HepG2 (cell line): Measurements from ENCODE around the gene CCL5. TPM values are rescaled to one million over a fixed set of nuclear protein-coding genes. Genes with fewer than 3 reads are reported as not detected.

Experiments used
- ATAC-seq: fragments of 200-7000 bp; cut with Tn5 transposase; 3 replicates; pipeline ENCODE4 v1.9.1; 2020; ENCODE audit warnings: mild to moderate bottlenecking, moderate library complexity
- BruUV-seq: library from RNA; stranded (reverse); fragments of 400-500 nt; replicated peaks from 2 replicates; lab custom pipeline; 2021; lab: Mats Ljungman, UMichigan
- CTCF ChIA-PET: fragments of 300-600 bp; formaldehyde crosslinking; extraction: SDS; loops from one replicate; lab custom pipeline; 2021; ENCODE audit warnings: low total read pairs, inconsistent platforms, low intra/inter-chr PET ratio; lab: Yijun Ruan, JAX
- POLR2A ChIA-PET: fragments of 350-600 bp; sonication (Branson Sonifier 250); formaldehyde crosslinking; loops from one replicate; lab custom pipeline; 2020; ENCODE audit warnings: antibody characterized with exemption, inconsistent platforms; lab: Yijun Ruan, JAX
- DNase-seq: peaks from one replicate; pipeline ENCODE4 v3.0.0-alpha.2; 2015; ENCODE audit warnings: low spot score
- FAIRE-seq: peaks from 3 replicates; lab custom pipeline; 2011; peaks lifted over from hg19 to GRCh38; lab: Jason Lieb, UNC
- H2AFZ ChIP-seq: one replicate; pipeline ENCODE4 v1.6.1; 2011; ENCODE audit warnings: low read length, inconsistent platforms
- H3K27ac ChIP-seq: fragments of 300-600 bp; 3 replicates; pipeline ENCODE4 v1.8.0; 2011; ENCODE audit warnings: mixed run types, mild to moderate bottlenecking, mixed read lengths, low read length, inconsistent platforms; ENCODE audit not compliant: insufficient read depth; ENCODE audit errors: extremely low read length
- H3K27me3 ChIP-seq, 2 experiments: fragments of 200-600 bp in 1 of 2; 2 replicates in 1 of 2; 3 replicates in 1 of 2; pipeline versions ENCODE4 v1.6.0 to v1.8.0; 2011; ENCODE audit warnings: low read length in 2 of 2, mild to moderate bottlenecking in 2 of 2, moderate library complexity in 2 of 2, inconsistent platforms in 1 of 2; ENCODE audit not compliant: insufficient read depth in 2 of 2, control insufficient read depth in 1 of 2
- H3K36me3 ChIP-seq, 2 experiments: fragments of 200-600 bp in 1 of 2; replicated peaks in 1 of 2; 2 replicates in 1 of 2; 3 replicates in 1 of 2; pipeline versions ENCODE4 v1.5.1 to v1.8.0; 2011; ENCODE audit warnings: low read length in 2 of 2, inconsistent platforms in 1 of 2; ENCODE audit not compliant: insufficient read depth in 2 of 2, control insufficient read depth in 1 of 2
- H3K4me1 ChIP-seq: 2 replicates; pipeline ENCODE4 v1.5.1; 2012; ENCODE audit warnings: low read length, inconsistent platforms; ENCODE audit not compliant: insufficient read depth
- H3K4me2 ChIP-seq: 2 replicates; pipeline ENCODE4 v1.6.0; 2011; ENCODE audit warnings: low read depth, low read length, inconsistent platforms
- H3K4me3 ChIP-seq, 3 experiments: fragments of 200-600 bp in 1 of 3; sonication (generic), shearing (Covaris generic) in 1 of 3; replicated peaks in 1 of 3; 2 replicates each; pipeline ENCODE4 v1.5.1; 2011 to 2016; ENCODE audit warnings: low read length in 3 of 3, inconsistent platforms in 2 of 3, low read depth in 2 of 3, mild to moderate bottlenecking in 2 of 3, control low read depth in 1 of 3, mixed read lengths in 1 of 3; ENCODE audit not compliant: insufficient read depth in 1 of 3
- H3K79me2 ChIP-seq: one replicate; pipeline ENCODE4 v1.6.1; 2011; ENCODE audit warnings: low read length, inconsistent platforms; ENCODE audit not compliant: insufficient read depth
- H3K9ac ChIP-seq: 2 replicates; pipeline ENCODE4 v1.6.0; 2011; ENCODE audit warnings: mild to moderate bottlenecking, low read depth, low read length, inconsistent platforms; ENCODE audit not compliant: insufficient read depth
- H3K9me3 ChIP-seq: 2 replicates; pipeline ENCODE4 v1.5.1; 2012; ENCODE audit warnings: mild to moderate bottlenecking, low read length
- H4K20me1 ChIP-seq: 2 replicates; pipeline ENCODE4 v1.6.0; 2011; ENCODE audit warnings: inconsistent platforms, mild to moderate bottlenecking, low read length, moderate library complexity; ENCODE audit not compliant: insufficient read depth
- CREB1 ChIP-seq, 2 experiments: fragments of 450-650 bp in 1 of 2; IDR thresholded peaks; 2 replicates each; pipeline ENCODE4 v1.6.1; 2016 to 2017; ENCODE audit warnings: control low read depth in 1 of 2, mild to moderate bottlenecking in 1 of 2, missing compliant biosample characterization in 1 of 2, missing genetic modification characterization in 1 of 2
- DBP ChIP-seq: sonication (generic); formaldehyde crosslinking; IDR thresholded peaks from 2 replicates; pipeline ENCODE4 v1.4.0; 2020; ENCODE audit warnings: missing genetic modification reagents; ENCODE audit errors: not compliant biosample characterization
- DR1 ChIP-seq: sonication (generic); formaldehyde crosslinking; IDR thresholded peaks from 2 replicates; pipeline ENCODE4 v1.8.0; 2021; ENCODE audit warnings: mild to moderate bottlenecking, missing genetic modification reagents, inconsistent platforms
- HHEX ChIP-seq: IDR thresholded peaks from 2 replicates; pipeline ENCODE4 v1.6.1; 2016; ENCODE audit warnings: control low read depth
- NFATC3 ChIP-seq: sonication (generic); formaldehyde crosslinking; IDR thresholded peaks from 2 replicates; pipeline ENCODE4 v1.5.1; 2020; ENCODE audit warnings: mild to moderate bottlenecking, missing genetic modification reagents
- SRSF1 ChIP-seq: fragments of 200-400 bp; formaldehyde crosslinking; optimal IDR thresholded peaks from 2 replicates; pipeline ENCODE3; 2017; ENCODE audit warnings: mild to moderate bottlenecking, low read depth, low read length, moderate library complexity
- ZBTB3 ChIP-seq: sonication (generic); formaldehyde crosslinking; IDR thresholded peaks from 2 replicates; pipeline ENCODE4 v1.4.0; 2020; ENCODE audit warnings: low read depth, mild to moderate bottlenecking, moderate library complexity, missing genetic modification reagents, borderline replicate concordance
- ZNF761 ChIP-seq: sonication (generic); formaldehyde crosslinking; conservative IDR thresholded peaks from 2 replicates; pipeline ENCODE4 v1.4.0; 2020; ENCODE audit warnings: mild to moderate bottlenecking, missing genetic modification reagents
- WGBS: methylation state at CpG from one replicate; pipeline ENCODE4 v1.1.6; 2017; ENCODE audit warnings: low lambda C conversion rate; 5-methylcytosine and 5-hydroxymethylcytosine counted together
- in situ Hi-C: cut with HindIII; loops from 2 replicates; pipeline ENCODE4 v1.10.0; 2017; ENCODE audit warnings: low pct_unique_long_range_greater_than_20kb; ENCODE audit not compliant: extremely low pct_ligation_motif_present
- intact Hi-C: fragments of 100-400 bp; cut with micrococcal nuclease; formaldehyde crosslinking; loops from one replicate; pipeline ENCODE4 v1.10.0; 2022; ENCODE audit not compliant: unreplicated experiment
- polyA plus RNA-seq, 8 experiments: library from polyadenylated mRNA; depleted of rRNA in 3 of 8; stranded (reverse) in 7 of 8; unstranded in 1 of 8; fragments of >200 nt; fragmentation: Illumina TruSeq in 4 of 8; extraction: Trizol in 4 of 8; gene quantifications; 2 replicates each; pipeline versions ENCODE4 v1.2.1 to v1.2.3, GENCODE V29; 2011 to 2016; ENCODE audit warnings: low read depth in 4 of 8, missing spikeins in 1 of 8, mixed read lengths in 1 of 8; ENCODE audit not compliant: insufficient read depth in 1 of 8
- total RNA-seq, 5 experiments: library from RNA; depleted of rRNA; stranded (reverse); fragments of >200 nt; fragmentation: Illumina TruSeq; extraction: Trizol; gene quantifications; 2 replicates each; pipeline ENCODE4 v1.2.3, GENCODE V29; 2016; ENCODE audit warnings: low read depth in 1 of 5
- TF ChIP-seq, protein P1 (sequence below): sonication (generic); formaldehyde crosslinking; IDR thresholded peaks from 2 replicates; pipeline ENCODE4 v1.4.0; 2020; ENCODE audit warnings: low read depth, mild to moderate bottlenecking, missing genetic modification reagents
- TF ChIP-seq, protein P2 (sequence below): sonication (generic); formaldehyde crosslinking; IDR thresholded peaks from 2 replicates; pipeline ENCODE4 v1.4.0; 2020; ENCODE audit warnings: mild to moderate bottlenecking, missing genetic modification reagents
- TF ChIP-seq, protein P3 (sequence below): IDR thresholded peaks from 2 replicates; pipeline ENCODE4 v1.6.1; 2016; ENCODE audit warnings: low read depth

Gene CCL5
- total and polyA plus RNA-seq, 2 of the 13 experiments (the other 11 are each of a cell fraction or from before 2014, with no cell fraction given) = 0.13 to 0.29 TPM

DNA sequence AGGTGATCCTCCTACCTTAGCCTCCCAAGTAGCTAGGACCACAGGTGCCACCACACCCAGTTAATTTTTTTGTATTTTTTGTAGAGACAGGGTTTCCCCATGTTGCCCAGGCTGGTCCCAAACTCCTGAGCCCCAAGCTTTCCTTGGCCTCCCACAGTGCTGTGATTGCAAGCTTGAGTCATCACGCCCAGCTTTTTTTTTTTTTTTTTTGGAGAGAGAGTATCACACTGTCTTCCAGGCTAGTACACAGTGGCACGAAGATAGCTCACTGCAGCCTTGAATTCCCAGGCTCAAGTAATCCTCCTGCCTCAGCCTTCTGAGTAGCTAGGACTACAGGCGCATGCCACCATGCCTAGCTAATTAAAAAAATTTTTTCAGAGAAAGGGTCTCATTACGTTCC, 38.7 kb downstream of the CCL5 start:
- BruUV-seq = no TSS peak
- H3K4me3 ChIP-seq = no peak overlapping the region
- H2AFZ ChIP-seq = no peak overlapping the region
- H3K27ac ChIP-seq = no peak overlapping the region
- H3K27me3 ChIP-seq = no peaks in the 10 kb centered on the region
- intact Hi-C loops = no loop called here
- in situ Hi-C loops = no loop called here
- peaks cover 17 to 73% of the 10 kb centered on the region in 2 experiments for H3K36me3 ChIP-seq
- TF ChIP-seq CREB1 (IDR thresholded peaks at IDR 0.05) (no peak), CREB1 (CRISPR knock-in tag; IDR thresholded peaks at IDR 0.05) (no peak), ZBTB3 (CRISPR knock-in tag) (no peak), SRSF1 (no peak), HHEX (CRISPR knock-in tag) (no peak), NFATC3 (no peak), ZNF761 (CRISPR knock-in tag) (no peak), DR1 (CRISPR knock-in tag) (no peak), DBP (CRISPR knock-in tag) (no peak)
- TF ChIP-seq, protein P1, sequence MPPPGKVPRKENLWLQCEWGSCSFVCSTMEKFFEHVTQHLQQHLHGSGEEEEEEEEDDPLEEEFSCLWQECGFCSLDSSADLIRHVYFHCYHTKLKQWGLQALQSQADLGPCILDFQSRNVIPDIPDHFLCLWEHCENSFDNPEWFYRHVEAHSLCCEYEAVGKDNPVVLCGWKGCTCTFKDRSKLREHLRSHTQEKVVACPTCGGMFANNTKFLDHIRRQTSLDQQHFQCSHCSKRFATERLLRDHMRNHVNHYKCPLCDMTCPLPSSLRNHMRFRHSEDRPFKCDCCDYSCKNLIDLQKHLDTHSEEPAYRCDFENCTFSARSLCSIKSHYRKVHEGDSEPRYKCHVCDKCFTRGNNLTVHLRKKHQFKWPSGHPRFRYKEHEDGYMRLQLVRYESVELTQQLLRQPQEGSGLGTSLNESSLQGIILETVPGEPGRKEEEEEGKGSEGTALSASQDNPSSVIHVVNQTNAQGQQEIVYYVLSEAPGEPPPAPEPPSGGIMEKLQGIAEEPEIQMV (CRISPR knock-in tag) = no peak
- TF ChIP-seq, protein P2, sequence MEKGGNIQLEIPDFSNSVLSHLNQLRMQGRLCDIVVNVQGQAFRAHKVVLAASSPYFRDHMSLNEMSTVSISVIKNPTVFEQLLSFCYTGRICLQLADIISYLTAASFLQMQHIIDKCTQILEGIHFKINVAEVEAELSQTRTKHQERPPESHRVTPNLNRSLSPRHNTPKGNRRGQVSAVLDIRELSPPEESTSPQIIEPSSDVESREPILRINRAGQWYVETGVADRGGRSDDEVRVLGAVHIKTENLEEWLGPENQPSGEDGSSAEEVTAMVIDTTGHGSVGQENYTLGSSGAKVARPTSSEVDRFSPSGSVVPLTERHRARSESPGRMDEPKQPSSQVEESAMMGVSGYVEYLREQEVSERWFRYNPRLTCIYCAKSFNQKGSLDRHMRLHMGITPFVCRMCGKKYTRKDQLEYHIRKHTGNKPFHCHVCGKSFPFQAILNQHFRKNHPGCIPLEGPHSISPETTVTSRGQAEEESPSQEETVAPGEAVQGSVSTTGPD (CRISPR knock-in tag) = no peak
- TF ChIP-seq, protein P3, sequence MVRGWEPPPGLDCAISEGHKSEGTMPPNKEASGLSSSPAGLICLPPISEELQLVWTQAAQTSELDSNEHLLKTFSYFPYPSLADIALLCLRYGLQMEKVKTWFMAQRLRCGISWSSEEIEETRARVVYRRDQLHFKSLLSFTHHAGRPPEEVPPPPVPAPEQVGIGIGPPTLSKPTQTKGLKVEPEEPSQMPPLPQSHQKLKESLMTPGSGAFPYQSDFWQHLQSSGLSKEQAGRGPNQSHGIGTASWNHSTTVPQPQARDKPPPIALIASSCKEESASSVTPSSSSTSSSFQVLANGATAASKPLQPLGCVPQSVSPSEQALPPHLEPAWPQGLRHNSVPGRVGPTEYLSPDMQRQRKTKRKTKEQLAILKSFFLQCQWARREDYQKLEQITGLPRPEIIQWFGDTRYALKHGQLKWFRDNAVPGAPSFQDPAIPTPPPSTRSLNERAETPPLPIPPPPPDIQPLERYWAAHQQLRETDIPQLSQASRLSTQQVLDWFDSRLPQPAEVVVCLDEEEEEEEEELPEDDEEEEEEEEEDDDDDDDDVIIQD (CRISPR knock-in tag) = no peak
- FAIRE-seq (no peak), DNase-seq (no peak), ATAC-seq (no peak)
- peaks cover 29% of the 10 kb centered on the region for H3K4me1 ChIP-seq
- 99% methylated on average over 4 of the region's 4 CpGs for WGBS
- CTCF ChIA-PET = no interaction called here
- no peak overlapping the region for H3K9ac ChIP-seq
- POLR2A ChIA-PET = no interaction called here
- H3K9me3 ChIP-seq = no peaks in the 10 kb centered on the region
- H4K20me1 ChIP-seq = 0 out of 2 replicates have a peak, but pooled peaks cover 5% of the 10 kb centered on the region
- no peaks in the 10 kb centered on the region for H3K79me2 ChIP-seq
- no peak overlapping the region for H3K4me2 ChIP-seq
